GM19468 (cell line): Measurements from ENCODE around the gene GRIP1.

Experiments used
- ATAC-seq: cut with Tn5 transposase; IDR thresholded peaks from one replicate; pipeline ENCODE4 v1.9.1; 2021; ENCODE audit warnings: mild to moderate bottlenecking, moderate library complexity, moderate number of reproducible peaks; ENCODE audit not compliant: unreplicated experiment; ENCODE audit errors: extremely low read depth

Gene GRIP1

GRCh38 chr12:66359300-66359699 lies 319.6 kb downstream of the GRIP1 start:
- no peak for ATAC-seq

DNA sequence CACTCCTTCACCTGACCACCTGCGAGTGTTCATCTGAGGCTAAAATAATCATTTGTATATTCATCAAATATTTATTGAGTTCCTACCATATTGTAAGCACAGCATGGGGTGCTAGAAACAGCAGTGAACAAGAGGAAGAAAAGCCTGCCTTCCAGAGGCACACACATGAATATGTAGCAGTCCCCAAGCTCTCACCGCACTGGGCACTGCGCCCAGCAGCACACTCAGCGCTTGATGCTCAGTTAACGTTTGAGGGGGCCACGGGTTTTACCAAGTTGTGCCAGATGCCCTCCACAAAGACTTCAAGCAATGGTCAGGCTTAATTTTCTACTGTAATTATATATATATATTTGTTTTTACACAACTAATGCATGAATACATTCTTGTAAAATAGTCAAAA lies 324.6 kb downstream of the GRIP1 start:
- ATAC-seq: no peak

- ATAC-seq: no peak
These were observed 326.0 kb downstream of the GRIP1 start for GRCh38 chr12:66352899-66353298.

GRCh38 chr12:66352197-66352596 lies 326.7 kb downstream of the GRIP1 start:
- no peak for ATAC-seq

DNA sequence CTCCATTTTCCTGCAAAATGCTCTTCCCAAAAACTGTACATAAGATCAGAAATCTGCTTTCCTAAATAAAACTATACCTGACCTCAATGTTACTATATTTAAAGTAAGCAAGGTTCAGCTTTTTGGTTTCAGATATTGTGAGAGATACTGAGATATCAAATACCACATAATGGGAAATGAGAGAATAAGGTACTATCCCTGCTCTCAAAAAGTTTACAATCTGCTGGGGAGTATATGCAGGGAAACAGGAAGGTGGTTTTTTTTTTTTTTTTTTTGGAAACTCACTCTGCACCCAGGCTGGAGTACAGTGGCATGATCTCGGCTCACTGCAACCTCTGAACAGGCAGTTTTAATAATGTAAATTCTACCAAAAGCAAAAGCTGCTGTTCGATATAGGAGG lies 327.6 kb downstream of the GRIP1 start:
- no peak for ATAC-seq

GRCh38 chr12:66345956-66346355 lies 332.9 kb downstream of the GRIP1 start:
- no peak for ATAC-seq

- ATAC-seq: no peak
These were observed 333.7 kb downstream of the GRIP1 start for GRCh38 chr12:66345212-66345611.

DNA sequence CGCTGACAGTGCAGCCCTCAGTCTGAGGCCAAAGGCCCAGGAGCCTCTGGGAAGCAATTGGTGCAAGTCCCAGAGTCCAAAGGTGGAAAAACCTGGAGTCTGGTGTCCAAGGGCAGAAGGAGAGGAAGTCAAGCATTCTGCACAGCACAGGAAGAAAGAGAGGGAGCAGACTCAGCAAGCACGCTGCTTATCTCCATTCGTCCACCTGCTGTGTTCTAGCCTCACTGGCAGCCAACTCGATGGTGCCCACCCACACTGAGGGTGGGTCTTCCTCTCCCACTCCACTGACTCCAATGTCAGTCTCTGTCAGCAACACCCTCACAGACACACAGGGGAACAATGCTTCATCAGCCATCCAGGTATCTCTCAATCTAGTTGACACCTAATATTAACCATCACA lies 337.8 kb downstream of the GRIP1 start:
- ATAC-seq: no peak

DNA sequence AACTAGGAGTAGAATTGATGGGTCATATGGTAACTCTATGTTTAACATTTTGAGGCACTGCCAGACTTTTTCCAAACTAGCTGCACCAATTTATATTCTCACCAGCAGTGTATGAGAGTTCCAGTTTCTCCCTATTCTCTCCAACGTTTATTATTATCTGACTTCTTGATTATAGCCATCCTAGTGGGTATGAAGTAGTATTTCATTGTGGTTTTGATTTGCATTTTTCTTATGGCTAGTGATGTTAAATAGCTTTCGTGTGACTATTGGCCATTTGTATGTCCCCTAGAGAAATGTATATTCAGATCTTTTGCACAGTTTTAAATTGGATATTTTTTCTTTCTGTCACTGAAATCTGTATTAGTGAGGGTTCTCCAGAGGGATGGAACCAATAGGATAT lies 338.7 kb downstream of the GRIP1 start:
- no peak for ATAC-seq

GRCh38 chr12:66337381-66338010 lies 341.4 kb downstream of the GRIP1 start:
- no peak for ATAC-seq

DNA sequence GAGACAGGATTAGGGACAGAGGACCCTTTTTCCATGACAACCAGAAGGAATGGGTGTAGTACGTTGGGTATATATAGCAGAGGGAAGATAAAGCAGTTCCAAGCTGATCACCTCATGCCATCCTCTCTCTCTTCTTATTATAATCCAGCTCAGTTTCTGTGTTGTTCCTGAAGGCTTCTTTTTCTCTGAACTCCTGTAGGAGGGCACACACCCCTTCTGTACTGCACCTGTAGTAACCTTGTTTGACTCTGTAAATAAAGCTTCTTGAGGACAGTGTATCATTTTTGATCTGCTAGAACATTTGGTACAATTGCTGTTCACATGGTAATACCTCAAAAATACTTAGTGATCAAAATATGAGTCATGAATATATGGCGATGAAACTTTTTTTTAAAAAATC lies 343.1 kb downstream of the GRIP1 start:
- no peak for ATAC-seq

GRCh38 chr12:66331814-66332213 lies 347.1 kb downstream of the GRIP1 start:
- ATAC-seq: no peak

DNA sequence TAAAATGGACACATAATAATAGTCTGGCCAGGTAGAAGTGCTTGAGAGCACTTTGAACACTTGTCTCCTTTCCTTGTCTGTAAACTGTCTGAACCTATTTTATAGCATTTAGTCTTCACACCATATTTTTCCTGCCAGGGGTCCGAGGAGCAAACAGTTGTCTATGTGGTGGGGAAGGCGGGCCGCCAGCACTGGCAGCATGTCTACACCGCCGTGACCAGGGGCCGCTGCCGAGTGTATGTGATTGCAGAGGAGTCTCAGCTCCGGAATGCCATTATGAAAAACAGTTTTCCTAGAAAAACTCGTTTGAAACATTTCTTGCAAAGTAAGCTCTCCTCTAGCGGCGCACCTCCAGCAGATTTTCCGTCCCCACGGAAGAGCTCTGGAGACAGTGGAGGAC lies 347.9 kb downstream of the GRIP1 start:
- no peak for ATAC-seq

- no peak for ATAC-seq
These were observed 348.9 kb downstream of the GRIP1 start for GRCh38 chr12:66329941-66330340.

DNA sequence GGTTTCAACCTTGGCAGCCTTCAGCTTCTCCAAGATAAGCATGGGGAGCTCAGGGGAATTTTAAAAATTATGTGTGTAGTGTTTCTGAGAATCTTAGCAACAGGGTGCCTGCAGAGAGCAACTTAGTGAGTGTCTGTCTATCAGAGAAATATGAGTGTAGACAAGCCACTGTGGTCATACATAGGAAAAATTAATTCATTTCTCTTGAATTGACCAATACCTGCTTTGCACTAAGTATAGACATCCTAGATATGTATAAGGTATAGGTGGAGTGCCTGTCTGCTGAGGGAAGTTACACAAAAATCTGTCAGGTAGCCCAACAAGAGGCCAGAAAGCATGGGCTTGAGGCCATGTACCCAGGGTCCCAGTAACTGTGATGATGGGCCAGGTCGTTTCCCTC lies 355.9 kb downstream of the GRIP1 start:
- ATAC-seq: no peak

DNA sequence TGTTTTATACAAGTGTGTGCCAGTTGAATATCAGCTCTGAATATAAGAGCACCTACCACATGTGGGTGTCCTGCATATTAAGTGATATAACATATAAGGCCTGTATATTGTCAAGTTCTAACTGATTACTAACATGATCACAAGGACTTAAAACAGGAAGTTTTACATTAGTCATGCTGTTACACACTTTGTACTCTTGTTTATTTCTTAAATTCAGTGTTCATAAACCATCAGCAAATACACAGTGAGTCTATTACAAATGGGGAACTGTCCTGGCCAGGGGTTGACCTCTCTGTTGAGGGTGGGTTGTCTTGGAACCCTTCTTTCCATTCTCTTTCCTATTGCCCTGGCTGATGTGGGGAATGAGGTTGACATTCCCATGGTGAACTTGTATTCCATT lies 357.4 kb downstream of the GRIP1 start:
- ATAC-seq: no peak

DNA sequence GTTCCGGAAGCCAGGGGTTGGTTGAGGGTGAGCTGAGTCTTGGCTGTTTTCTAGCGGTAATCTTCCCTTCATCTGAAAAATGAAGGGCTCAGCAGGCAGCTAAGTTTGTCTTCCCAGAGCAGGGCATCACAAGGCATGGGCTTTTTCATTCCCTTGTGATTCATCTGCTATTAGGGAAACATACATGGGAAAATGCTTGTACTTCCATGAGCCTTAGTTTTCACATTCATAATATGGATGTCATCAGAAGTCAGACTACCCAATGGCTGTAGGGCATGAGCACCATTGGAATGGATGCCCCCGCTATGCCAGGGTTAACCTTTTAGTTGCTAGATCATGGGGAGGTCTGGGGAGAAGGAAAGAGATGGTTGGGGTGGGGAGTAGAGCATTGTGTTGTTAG lies 357.9 kb downstream of the GRIP1 start:
- ATAC-seq: no peak

- ATAC-seq: no peak
These were observed 359.5 kb downstream of the GRIP1 start for GRCh38 chr12:66319266-66319954.

DNA sequence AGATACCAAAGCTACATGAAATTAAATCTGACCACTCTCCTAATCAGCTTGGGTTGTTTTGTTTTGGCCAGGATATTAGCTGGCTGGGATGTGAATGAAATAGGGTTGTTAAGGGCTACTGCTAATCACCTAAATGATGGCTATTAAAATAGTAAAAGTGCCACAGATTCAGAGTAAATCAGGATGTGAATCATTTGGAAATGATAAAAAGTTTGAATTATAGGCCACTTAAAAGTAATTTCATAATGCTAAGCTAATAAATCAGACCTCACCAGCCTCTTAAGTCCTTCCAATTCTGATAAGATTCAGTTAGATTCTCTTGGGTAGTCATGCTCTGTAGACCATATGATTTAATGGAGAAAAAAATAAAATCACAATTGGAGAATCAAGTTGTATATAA lies 364.6 kb downstream of the GRIP1 start:
- ATAC-seq: no peak

DNA sequence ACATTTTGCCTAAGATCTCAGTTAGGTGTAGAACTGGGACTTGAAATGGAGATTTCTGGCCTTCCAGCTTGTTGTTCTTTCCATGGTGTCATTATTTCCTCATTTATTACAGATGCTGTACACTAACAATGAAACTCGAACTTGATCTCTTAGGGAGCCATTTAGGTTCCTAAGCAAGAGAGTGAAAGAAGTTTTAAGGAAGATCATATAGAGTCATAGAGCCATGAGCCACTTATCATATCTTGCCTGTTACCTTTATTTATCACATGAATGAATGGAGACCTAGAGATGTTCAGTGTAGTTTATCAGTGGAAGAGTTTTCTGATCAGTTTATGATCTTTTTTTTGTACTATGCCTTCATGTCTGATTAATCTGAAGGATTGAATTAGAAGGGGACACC lies 366.7 kb downstream of the GRIP1 start:
- no peak for ATAC-seq

DNA sequence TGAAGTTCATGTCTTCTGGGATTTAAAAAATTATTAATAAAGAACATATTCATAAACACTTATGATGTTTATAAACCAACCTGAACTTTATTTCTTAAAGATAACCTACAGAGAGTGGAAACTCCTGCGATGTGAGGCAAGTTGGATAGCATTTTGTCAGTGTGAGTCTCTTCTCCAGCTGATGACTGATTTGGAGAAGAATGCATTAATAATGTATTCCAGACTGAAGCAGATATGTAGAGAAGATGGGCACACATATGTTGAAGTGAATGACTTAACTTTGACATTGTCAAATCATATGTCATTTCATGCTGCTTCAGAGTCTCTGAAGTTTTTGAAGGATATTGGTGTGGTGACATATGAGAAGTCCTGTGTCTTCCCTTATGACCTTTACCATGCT lies 369.3 kb downstream of the GRIP1 start:
- no peak for ATAC-seq

DNA sequence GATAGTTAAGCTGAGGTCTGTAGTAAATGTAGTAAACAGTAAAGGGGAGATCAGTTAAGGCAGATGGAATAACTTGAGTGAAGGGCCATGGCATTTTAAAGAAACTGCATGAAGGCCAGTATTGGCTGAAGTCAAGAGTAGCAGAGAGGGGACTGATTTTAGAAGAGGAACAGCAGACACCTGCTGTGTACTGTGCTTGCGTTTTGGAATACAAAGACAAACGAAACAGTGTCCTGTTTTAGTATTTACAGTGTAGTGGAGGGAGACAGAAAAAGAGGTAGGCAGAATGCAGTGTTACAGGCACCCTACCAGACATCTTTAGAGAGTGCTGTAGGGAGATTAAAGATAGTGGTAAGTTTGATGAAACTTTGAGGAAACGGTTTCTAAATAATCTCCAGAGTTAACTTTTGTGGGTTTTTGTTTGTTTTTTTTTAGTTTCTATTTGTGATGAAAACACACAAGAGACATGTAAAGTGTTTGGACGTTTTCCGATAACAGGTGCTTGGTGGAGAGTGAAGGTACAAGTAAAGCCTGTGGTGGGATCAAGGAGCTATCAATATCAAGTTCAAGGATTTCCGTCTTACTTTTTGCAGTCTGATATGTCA lies 374.5 kb downstream of the GRIP1 start:
- no peak for ATAC-seq
